ENCODE data around the gene MCHR1. TPM values are rescaled to one million over a fixed set of nuclear protein-coding genes. Genes with fewer than 3 reads are reported as not detected.
A peak's percentile ranks its signal among the peaks of the same experiment; 100 is the strongest.
"Not testable (repeated sequence)": the region's sequence is repeated elsewhere in the genome, so short reads cannot be mapped to it uniquely, and the experiment has no call there.

Gene MCHR1
- total RNA-seq, 4 donors from 2014 or later: not detected

DNA sequence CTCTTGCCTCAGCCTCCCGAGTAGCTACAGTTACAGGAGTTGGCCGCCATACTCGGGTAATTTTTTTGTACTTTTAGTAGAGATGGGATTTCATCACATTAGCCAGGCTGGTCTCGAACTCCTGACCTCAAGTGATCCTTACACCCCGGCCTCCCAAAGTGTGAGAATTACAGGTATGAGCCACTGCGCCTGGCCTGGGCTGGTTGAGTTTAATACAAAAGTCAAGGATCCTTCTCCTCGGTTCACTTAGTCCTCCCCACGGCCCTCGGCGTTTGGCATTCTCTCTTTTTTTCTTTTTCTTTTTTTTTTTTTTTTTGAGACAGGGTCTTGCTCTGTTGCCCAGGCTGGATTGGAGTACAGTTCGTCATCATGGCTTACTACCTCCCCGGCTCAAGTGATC lies 33.0 kb downstream of the MCHR1 start:
- no peaks in the 10 kb centered on the region for H3K36me3 ChIP-seq
- no peak for TF ChIP-seq POLR2A (IDR thresholded peaks at IDR 0.05)
- TF ChIP-seq, protein P1, sequence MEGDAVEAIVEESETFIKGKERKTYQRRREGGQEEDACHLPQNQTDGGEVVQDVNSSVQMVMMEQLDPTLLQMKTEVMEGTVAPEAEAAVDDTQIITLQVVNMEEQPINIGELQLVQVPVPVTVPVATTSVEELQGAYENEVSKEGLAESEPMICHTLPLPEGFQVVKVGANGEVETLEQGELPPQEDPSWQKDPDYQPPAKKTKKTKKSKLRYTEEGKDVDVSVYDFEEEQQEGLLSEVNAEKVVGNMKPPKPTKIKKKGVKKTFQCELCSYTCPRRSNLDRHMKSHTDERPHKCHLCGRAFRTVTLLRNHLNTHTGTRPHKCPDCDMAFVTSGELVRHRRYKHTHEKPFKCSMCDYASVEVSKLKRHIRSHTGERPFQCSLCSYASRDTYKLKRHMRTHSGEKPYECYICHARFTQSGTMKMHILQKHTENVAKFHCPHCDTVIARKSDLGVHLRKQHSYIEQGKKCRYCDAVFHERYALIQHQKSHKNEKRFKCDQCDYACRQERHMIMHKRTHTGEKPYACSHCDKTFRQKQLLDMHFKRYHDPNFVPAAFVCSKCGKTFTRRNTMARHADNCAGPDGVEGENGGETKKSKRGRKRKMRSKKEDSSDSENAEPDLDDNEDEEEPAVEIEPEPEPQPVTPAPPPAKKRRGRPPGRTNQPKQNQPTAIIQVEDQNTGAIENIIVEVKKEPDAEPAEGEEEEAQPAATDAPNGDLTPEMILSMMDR (IDR thresholded peaks at IDR 0.05): no peak
- peaks cover 0 to 3% (median 0%) of the 10 kb centered on the region in 4 donors for H3K9me3 ChIP-seq
- H3K4me1 ChIP-seq: peaks cover 0 to 11% (median 0%) of the 10 kb centered on the region in 4 donors
- peak overlapping the region in 1 of 4 donors; percentile 62 for H3K27ac ChIP-seq
- no peak overlapping the region for H3K4me3 ChIP-seq
- no peak for DNase-seq
- H3K27me3 ChIP-seq: no peaks in the 10 kb centered on the region

DNA sequence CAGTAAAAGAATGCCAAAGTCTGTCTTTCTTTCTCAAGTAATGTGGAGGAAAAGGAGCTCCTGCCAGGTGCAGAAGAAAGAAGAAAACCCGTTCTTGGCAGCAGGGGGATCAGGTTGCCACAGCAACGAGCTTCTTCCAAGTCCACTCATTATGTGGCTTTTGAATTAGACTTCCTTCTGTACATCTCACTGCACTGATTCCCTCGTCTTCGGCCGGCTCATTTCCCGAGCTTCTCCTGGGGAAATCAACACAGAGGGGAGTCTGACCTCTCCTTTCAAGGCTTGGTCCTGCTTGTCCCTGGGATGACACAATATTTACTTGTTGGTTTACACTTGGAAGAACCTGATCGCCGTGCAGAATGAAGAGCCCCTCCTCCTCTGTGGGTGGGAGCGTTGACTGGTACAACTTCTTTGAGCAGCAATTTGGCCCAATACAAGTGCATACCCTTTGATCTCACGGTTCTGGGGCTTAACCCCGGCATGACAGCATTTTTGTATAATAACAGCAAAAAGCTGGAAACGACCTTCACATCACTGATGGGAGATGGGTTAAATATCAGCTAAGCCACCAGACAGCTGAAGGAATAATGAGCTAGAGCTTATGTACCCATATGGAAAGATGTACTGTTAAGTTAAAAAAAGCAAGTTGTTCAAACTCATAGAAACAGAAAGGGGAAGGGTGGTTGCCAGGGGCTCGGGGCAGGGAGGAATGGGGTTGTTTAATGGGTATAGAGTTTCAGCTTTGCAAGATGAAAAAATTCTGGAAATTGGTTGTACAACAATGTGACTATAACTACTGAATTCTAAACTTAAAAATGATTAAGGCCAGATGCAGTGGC lies 35.4 kb downstream of the MCHR1 start:
- Histone ChIP-seq H3K4me3 (no peak overlapping the region), H3K36me3 (no peaks in the 10 kb centered on the region), H3K9me3 (no peaks in the 10 kb centered on the region), H3K27me3 (no peaks in the 10 kb centered on the region), H3K27ac (no peak overlapping the region), H3K4me1 (peaks cover 0 to 11% (median 0%) of the 10 kb centered on the region in 4 donors)
- DNase-seq: no peak
- TF ChIP-seq POLR2A (IDR thresholded peaks at IDR 0.05): no peak
- TF ChIP-seq, protein P1 (IDR thresholded peaks at IDR 0.05): no peak

DNA sequence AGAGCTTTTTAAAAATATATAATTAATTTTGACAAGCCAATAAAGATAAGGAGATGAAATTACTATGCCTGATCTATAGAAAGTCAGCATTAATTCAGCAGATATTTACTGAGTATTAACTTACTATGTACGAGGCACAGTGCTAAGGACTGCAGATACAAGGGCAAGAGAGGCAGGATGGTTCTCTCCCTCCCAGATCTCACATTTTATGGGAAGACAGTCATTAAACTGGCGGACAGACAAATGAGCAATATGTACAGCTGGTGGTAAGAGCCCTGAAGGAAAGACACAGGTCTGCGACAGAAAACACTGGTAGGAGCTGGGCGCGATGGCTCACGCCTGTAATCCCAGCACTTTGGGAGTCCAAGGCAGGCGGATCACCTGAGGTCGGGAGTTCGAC lies 36.8 kb downstream of the MCHR1 start:
- Histone ChIP-seq H3K27ac (no peak overlapping the region), H3K27me3 (no peaks in the 10 kb centered on the region), H3K36me3 (no peaks in the 10 kb centered on the region), H3K4me3 (no peak overlapping the region), H3K4me1 (peaks cover 0 to 4% (median 0%) of the 10 kb centered on the region in 4 donors), H3K9me3 (no peaks in the 10 kb centered on the region)
- TF ChIP-seq, protein P1 (IDR thresholded peaks at IDR 0.05): no peak
- TF ChIP-seq POLR2A (IDR thresholded peaks at IDR 0.05): no peak
- DNase-seq: no peak

DNA sequence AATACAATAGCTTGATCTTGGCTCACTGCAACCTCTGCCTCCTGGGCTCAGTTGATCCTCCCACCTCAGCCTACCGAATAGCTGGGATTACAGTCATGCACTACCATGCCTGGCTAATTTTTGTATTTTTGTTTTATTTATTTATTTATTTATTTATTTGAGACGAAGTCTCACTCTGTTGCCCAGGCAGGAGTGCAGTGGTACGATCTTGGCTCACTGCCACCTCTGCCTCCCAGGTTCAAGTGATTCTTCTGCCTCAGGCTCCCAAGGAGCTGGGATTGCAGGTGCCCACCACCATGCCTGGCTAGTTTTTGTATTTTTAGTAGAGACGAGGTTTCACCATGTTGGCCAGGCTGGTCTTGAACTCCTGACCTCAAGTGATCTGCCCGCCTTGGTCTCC lies 38.4 kb downstream of the MCHR1 start:
- H3K4me3 ChIP-seq, DNase-seq, H3K9me3 ChIP-seq, H3K36me3 ChIP-seq, H3K27me3 ChIP-seq, H3K27ac ChIP-seq, H3K4me1 ChIP-seq: not testable (repeated sequence)

DNA sequence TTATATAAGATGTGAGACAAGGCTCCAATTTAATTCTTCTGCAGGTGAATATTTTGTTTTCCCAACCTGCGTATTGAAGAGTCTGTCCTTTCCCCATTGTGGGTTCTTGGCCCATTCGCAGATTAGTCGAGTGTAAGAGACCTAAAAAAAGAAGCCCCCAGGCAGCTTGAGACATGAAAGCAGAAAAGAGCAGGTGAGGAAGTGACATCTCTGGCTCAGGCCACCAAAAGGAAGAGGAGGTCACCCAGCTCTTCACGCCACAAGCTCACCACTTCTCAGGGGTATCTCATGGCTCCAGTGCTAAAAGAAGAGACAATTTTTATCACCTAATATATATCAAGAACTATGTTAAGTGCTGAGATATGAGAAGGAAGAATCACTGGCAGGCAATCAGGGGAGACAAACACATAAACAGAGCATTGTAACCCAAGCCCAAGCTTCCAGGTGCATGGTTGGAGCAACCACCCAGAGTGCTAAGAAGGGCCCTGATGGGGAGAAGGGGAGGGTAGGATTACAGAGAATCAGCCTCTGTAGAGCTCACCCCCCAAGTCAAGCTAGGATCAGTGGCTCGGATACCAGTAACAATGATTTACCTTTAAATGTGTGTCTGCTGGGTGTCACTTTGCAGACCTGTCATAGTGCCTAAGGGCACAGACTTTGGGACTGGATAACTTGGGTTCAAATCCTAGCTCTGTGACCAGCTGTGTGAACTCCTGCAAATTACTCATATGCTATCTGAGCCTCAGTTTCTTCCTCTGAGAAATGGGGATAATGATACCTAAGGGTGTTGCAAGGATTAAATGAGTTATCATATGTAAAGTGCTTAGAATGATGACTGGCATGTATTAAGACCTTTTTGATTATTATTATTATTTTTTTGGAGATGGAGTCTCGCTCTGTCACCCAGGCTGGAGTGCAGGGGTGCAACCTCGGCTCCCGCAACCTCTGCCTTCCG lies 39.2 kb downstream of the MCHR1 start:
- Histone ChIP-seq H3K4me1 (no peaks in the 10 kb centered on the region), H3K36me3 (no peaks in the 10 kb centered on the region), H3K27ac (no peak overlapping the region), H3K4me3 (no peak overlapping the region), H3K9me3 (no peaks in the 10 kb centered on the region), H3K27me3 (no peaks in the 10 kb centered on the region)
- no peak for TF ChIP-seq POLR2A (IDR thresholded peaks at IDR 0.05)
- TF ChIP-seq, protein P1 (IDR thresholded peaks at IDR 0.05): no peak
- no peak for DNase-seq

DNA sequence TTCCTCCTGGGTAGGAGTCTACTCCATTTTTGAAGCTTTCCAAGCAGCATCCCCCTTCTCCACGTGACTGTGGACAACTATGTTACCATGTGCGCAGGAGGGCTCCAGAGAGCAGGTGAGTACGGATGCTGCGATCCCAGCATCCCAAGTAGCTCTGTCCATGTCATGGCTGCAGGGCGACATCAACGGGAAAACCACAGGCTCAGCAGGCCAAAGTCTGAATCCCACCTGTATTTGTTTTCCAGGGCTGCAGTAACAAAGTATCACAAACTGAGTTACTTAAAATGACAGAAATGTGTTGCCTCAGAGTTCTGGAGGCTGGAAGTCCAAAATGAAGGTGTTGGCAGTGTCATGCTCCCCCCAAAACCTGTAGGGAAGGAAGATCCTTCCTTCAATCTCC lies 40.3 kb downstream of the MCHR1 start:
- H3K4me1 ChIP-seq: no peaks in the 10 kb centered on the region
- no peak for DNase-seq
- no peaks in the 10 kb centered on the region for H3K27me3 ChIP-seq
- no peak overlapping the region for H3K4me3 ChIP-seq
- H3K27ac ChIP-seq: no peak overlapping the region
- H3K36me3 ChIP-seq: no peaks in the 10 kb centered on the region
- TF ChIP-seq POLR2A (IDR thresholded peaks at IDR 0.05): no peak
- TF ChIP-seq, protein P1 (IDR thresholded peaks at IDR 0.05): no peak
- H3K9me3 ChIP-seq: no peaks in the 10 kb centered on the region

DNA sequence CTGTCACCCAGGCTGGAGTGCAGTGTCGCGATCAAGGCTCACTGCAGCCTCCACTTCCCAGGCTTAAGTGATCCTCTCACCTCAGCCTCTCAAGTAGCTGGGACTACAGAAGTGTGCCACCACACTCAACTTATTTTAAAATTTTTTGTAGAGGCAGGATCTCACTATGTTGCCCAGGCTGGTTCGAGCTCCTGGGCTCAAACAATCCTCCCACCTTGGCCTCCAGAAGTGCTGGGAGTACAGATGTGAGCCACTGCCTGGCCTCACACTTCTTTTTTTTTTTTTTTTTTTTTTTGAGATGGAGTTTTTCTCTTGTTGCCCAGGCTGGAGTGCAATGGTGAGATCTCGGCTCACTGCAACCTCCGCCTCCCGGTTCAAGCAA lies 40.9 kb downstream of the MCHR1 start:
- H3K36me3 ChIP-seq, DNase-seq, H3K27me3 ChIP-seq, H3K4me1 ChIP-seq, H3K4me3 ChIP-seq, H3K9me3 ChIP-seq, H3K27ac ChIP-seq: not testable (repeated sequence)

Measured in Peyer's patch (tissue), 4 donors.